Colonic mucosa (tissue), 4 donors: ENCODE data around the gene SCAMP3. TPM values are rescaled to one million over a fixed set of nuclear protein-coding genes. Genes with fewer than 3 reads are reported as not detected.
"Not testable (repeated sequence)": the region's sequence is repeated elsewhere in the genome, so short reads cannot be mapped to it uniquely, and the experiment has no call there.

Experiments used
- DNase-seq: peaks from one replicate; pipeline ENCODE4 v3.0.0-alpha.2; 2020
- H3K27ac ChIP-seq: fragments of 200-600 bp; one replicate; pipeline ENCODE4 v1.8.0; 2021
- H3K27me3 ChIP-seq: fragments of 200-600 bp; one replicate; pipeline ENCODE4 v1.8.0; 2021
- H3K36me3 ChIP-seq: fragments of 200-600 bp; one replicate; pipeline ENCODE4 v1.8.0; 2021
- H3K4me1 ChIP-seq: fragments of 200-600 bp; one replicate; pipeline ENCODE4 v1.8.0; 2021; ENCODE audit warnings: mild to moderate bottlenecking
- H3K4me3 ChIP-seq: fragments of 200-600 bp; one replicate; pipeline ENCODE4 v1.8.0; 2021
- H3K9ac ChIP-seq, 2 donors: one replicate each; pipeline ENCODE4 v1.7.0; 2013; ENCODE audit warnings: control low read depth in 2 of 2, low read depth in 2 of 2, low read length in 2 of 2
- H3K9me3 ChIP-seq: fragments of 200-600 bp; one replicate; pipeline ENCODE4 v1.8.0; 2021
- intact Hi-C: fragments of 100-400 bp; cut with DNase I; formaldehyde crosslinking; loops from one replicate; pipeline ENCODE4 v1.14.1; 2022
- total RNA-seq, 2 donors: library from RNA; stranded (reverse); fragmentation: NEBNext Ultra II Directional in 1 of 2; extraction: Animal tissue kit (Norgen Biotek cat#: 25700) in 1 of 2; gene quantifications; one replicate each; pipeline ENCODE4 v1.2.1, GENCODE V29; 2021
- TF ChIP-seq, protein P1 (sequence below): fragments of 200-600 bp; IDR thresholded peaks from one replicate; pipeline ENCODE4 v1.8.0; 2022; ENCODE audit warnings: antibody characterized with exemption, mild to moderate bottlenecking
- donor health status: healthy.
- donor health status: DM: no; HTN: no; CAD: no.
- donor health status: DM: no; HTN: no; CAD: no.

SCAMP3 gene
- total RNA-seq, 2 donors from 2014 or later = 41.5 to 67.7 TPM

DNA sequence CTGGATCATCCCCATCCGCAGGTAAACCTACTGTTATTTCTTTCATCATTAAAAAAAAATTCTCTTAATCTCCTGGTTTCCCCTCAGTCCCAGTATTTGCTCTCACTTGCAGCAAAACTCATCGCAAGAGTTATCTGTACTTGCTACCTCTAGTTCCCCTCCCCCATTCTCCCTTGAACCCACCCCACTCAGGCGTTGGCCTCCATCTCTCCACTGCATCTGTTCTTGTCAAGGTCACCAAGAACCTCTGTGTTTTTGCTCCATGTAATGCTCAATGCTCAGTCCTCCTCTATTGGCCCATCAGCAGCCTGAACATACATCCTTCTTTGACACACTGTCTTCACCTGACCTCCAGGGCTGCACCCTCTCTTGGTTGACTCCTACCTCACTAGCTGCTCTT, 34.5 kb upstream of the SCAMP3 start:
- Histone ChIP-seq H3K9ac (no peak overlapping the region), H3K4me3 (no peak overlapping the region), H3K36me3 (no peaks in the 10 kb centered on the region), H3K27me3 (peaks cover 11% of the 10 kb centered on the region), H3K27ac (no peak overlapping the region), H3K4me1 (no peaks in the 10 kb centered on the region), H3K9me3 (no peaks in the 10 kb centered on the region)
- no peak for DNase-seq
- intact Hi-C loops = no loop called here
- TF ChIP-seq, protein P1, sequence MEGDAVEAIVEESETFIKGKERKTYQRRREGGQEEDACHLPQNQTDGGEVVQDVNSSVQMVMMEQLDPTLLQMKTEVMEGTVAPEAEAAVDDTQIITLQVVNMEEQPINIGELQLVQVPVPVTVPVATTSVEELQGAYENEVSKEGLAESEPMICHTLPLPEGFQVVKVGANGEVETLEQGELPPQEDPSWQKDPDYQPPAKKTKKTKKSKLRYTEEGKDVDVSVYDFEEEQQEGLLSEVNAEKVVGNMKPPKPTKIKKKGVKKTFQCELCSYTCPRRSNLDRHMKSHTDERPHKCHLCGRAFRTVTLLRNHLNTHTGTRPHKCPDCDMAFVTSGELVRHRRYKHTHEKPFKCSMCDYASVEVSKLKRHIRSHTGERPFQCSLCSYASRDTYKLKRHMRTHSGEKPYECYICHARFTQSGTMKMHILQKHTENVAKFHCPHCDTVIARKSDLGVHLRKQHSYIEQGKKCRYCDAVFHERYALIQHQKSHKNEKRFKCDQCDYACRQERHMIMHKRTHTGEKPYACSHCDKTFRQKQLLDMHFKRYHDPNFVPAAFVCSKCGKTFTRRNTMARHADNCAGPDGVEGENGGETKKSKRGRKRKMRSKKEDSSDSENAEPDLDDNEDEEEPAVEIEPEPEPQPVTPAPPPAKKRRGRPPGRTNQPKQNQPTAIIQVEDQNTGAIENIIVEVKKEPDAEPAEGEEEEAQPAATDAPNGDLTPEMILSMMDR = no peak

DNA sequence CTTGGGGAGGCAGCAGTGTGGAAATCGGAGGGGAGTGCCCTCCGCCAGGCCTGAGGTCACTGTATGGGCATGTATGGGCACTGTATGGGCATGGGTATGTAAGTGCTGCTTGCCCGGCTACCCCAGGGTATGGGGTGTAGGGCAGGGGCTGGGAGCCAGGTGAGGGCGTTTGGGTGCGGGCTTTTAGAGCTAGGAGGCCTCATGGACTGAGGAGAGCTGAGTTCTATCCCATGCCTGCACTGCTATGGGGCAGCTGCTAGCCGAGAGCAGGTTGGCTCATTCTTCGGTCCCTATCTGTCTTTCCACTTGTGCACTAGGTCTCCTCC, 33.7 kb upstream of the SCAMP3 start:
- intact Hi-C loops = no loop called here
- Histone ChIP-seq H3K4me1 (no peaks in the 10 kb centered on the region), H3K9me3 (no peaks in the 10 kb centered on the region), H3K36me3 (no peaks in the 10 kb centered on the region), H3K9ac (no peak overlapping the region), H3K27me3 (peaks cover 11% of the 10 kb centered on the region), H3K4me3 (no peak overlapping the region), H3K27ac (no peak overlapping the region)
- no peak for DNase-seq
- TF ChIP-seq, protein P1 = no peak

DNA sequence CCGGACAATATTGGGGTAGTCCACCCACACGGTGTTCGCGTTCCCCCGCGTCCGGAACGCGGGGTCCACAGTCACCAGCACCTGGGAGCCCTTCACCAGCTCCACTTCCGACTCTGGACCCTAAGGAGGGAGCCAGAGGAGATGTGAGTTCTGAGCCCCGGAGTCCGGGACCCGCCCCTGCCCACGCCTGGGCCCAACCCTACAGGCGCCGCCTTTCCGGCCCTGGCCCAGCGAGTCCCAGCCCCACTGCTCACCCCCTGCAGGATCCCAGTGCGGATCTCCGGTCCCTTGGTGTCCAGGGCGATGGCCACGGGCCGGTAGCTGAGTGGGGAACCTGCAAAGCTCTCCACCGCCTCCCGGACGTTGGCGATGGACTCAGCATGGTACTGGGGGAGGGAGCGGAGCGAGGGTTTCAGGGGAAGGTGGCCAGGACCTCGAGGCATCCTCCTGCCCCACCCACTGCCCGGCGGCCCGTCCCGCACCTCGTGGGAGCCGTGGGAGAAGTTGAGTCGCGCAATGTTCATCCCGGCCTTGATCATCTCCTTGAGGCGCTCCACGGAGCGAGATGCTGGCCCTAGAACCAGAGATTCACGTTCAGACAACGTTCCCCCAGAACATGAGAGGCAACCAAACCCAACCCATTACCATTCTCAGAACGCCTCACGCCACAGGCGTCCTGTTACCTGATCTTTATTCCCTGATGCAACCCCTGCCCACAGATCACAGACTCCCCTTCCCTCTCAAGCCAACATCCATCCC, 33.2 kb upstream of the SCAMP3 start:
- DNase-seq = no peak
- Histone ChIP-seq H3K9me3 (no peaks in the 10 kb centered on the region), H3K27ac (no peak overlapping the region), H3K27me3 (peaks cover 11% of the 10 kb centered on the region), H3K4me3 (no peak overlapping the region), H3K36me3 (no peaks in the 10 kb centered on the region), H3K9ac (peak overlapping the region in 1 of 2 donors; percentile 12), H3K4me1 (no peaks in the 10 kb centered on the region)
- intact Hi-C loops = no loop called here
- TF ChIP-seq, protein P1 = no peak

DNA sequence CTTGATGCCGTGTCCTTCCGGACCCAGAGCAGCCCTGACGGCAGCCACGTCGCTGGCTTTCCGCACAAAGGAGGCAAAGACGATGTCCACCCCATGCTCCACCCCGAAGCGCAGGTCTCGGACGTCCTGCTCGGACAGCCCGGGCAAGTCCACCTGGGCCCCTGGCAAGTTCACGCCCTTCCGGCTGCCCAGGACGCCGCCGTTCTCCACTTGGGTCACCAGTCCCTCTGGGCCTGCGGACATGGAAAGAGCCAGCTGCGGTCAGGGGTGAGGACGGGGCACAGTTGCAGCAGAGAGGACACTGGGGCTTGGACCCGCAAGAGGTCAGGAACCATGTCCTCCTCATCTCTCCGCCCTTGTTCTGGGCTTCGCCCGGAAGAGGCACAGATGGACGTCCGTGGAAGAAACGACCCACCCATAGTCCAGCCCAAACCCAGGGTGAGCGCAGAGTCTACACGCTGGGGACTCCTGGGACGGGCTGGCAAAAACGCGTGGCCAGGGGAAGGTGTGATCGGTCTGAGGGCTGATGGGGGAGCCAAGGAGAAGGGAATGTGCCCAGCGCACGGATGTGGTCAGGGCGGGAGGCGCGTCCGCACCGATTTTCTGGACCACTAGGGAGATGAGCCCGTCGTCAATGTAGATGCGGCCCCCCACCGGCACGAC, 32.5 kb upstream of the SCAMP3 start:
- Histone ChIP-seq H3K9ac (no peak overlapping the region), H3K4me1 (no peaks in the 10 kb centered on the region), H3K27ac (no peak overlapping the region), H3K9me3 (no peaks in the 10 kb centered on the region), H3K36me3 (no peaks in the 10 kb centered on the region), H3K4me3 (no peak overlapping the region), H3K27me3 (peaks cover 11% of the 10 kb centered on the region)
- TF ChIP-seq, protein P1 = no peak
- intact Hi-C loops = no loop called here
- DNase-seq = no peak

DNA sequence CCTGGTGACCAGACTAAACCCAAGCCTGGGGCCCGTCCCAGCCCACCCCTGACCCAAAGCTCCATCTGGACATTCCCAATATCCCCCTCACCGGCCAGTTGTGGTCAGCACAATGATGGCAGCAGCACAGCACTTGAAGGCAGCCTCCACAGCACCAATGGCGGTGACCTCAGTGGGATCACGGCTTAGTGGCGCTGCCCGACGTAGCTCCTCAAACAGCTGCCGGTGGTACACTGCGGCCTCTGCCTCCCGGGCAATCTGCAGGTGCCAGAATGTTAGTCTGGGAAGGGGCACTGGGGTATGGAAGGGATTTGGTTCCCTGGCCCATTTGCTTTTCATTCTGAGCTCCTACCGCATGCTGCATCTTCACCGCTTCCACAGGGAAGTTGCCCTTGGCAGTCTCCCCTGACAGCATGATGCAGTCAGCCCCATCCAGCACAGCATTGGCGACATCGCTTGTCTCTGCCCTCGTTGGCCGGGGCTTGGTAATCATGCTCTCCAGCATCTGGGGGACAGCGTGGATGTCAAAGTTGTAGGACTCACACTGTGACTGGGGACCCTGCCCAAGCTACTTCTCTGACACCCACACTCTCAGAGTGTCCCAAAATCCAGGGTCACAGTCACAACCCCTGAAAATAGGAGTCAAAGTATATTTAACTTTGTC, 31.1 kb upstream of the SCAMP3 start:
- Histone ChIP-seq H3K27ac (no peak overlapping the region), H3K4me3 (no peak overlapping the region), H3K9ac (no peak overlapping the region), H3K4me1 (no peaks in the 10 kb centered on the region), H3K27me3 (peaks cover 11% of the 10 kb centered on the region), H3K36me3 (no peaks in the 10 kb centered on the region), H3K9me3 (no peaks in the 10 kb centered on the region)
- TF ChIP-seq, protein P1 = no peak
- DNase-seq = no peak
- intact Hi-C loops = no loop called here

DNA sequence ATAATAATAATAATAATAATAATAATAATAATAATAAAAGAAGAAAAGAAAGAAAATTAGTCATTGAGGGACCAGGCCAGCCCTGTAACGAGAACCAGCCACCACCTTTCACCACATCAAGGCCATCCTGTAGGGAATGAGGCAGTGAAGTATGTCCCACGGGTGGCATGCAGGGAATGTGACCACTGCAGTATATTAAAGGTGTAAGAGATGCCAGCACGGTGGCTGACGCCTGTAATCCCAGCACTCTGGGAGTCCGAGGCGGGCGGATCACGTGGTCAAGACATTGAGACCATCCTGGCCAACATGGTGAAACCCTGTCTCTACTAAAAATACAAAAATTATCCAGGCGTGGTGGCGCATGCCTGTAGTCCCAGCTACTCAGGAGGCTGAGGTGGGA, 28.8 kb upstream of the SCAMP3 start:
- H3K27me3 ChIP-seq = peaks cover 11% of the 10 kb centered on the region
- H3K9me3 ChIP-seq, DNase-seq, H3K9ac ChIP-seq, H3K4me1 ChIP-seq, H3K36me3 ChIP-seq, H3K4me3 ChIP-seq, intact Hi-C loops, H3K27ac ChIP-seq: not testable (repeated sequence)
